Activated CD8-positive, alpha-beta memory T cell treated with anti-CD3 and anti-CD28 coated beads for 24 hours (primary cell): ENCODE measurements around the gene KCNJ12.
"Not testable (repeated sequence)": the region's sequence is repeated elsewhere in the genome, so short reads cannot be mapped to it uniquely, and the experiment has no call there.

Experiments used
- DNase-seq: peaks from one replicate; pipeline ENCODE4 v3.0.0-alpha.2; 2020

The KCNJ12 gene

GRCh38 chr17:21388066-21388465 lies 11.9 kb downstream of the KCNJ12 start:
- DNase-seq = no peak

- no peak for DNase-seq
Measured at GRCh38 chr17:21388944-21389343, 12.8 kb downstream of the KCNJ12 start.

- DNase-seq = no peak
Measured at GRCh38 chr17:21389394-21389793, 13.2 kb downstream of the KCNJ12 start.

- DNase-seq = no peak
Measured at GRCh38 chr17:21390294-21390693, 14.1 kb downstream of the KCNJ12 start.

DNA sequence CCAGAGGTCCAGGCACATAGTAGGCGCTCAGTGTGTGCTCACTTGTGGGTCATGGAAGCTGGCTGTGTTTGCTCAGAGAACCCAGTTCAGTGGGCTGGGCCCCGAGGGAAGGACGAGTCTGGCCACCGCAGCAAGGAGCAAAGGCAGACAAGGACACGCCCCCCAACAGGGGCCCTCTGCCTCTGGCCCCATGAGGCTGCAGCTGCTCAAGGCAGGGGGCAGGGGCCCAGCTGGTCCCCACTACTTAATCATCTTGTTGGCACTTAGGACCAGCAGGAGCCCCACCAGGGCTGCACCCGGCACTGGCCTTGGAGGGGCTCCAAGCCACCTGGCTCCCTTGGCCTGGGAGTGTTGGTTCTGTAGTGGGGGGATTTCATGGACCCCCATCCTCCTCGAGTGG lies 16.1 kb downstream of the KCNJ12 start:
- DNase-seq = no peak

GRCh38 chr17:21394265-21394664 lies 18.1 kb downstream of the KCNJ12 start:
- no peak for DNase-seq

- DNase-seq = no peak
Measured at GRCh38 chr17:21395764-21396163, 19.6 kb downstream of the KCNJ12 start.

DNA sequence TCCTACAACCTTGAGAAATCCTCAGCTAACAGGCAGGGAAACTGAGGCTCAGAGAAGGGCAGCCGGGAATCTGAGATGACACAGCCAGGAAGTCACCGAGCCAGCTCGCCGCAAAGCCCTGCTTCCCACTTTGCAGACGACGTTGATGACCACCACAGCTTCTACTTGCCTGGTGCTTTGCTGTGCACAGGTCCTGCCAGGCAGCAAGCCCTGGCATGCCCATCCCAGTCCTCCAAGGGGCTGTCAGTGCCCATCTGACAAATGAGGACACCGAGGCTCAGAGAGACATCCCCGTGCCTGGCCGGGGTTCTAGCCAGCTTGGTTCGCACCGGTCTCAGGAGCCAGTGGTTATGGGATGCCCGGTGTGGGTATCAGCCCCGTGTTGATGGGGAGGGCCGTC lies 20.1 kb downstream of the KCNJ12 start:
- no peak for DNase-seq

GRCh38 chr17:21397341-21398190 lies 21.4 kb downstream of the KCNJ12 start:
- DNase-seq = no peak

GRCh38 chr17:21399474-21400186 lies 23.5 kb downstream of the KCNJ12 start:
- no peak for DNase-seq

DNA sequence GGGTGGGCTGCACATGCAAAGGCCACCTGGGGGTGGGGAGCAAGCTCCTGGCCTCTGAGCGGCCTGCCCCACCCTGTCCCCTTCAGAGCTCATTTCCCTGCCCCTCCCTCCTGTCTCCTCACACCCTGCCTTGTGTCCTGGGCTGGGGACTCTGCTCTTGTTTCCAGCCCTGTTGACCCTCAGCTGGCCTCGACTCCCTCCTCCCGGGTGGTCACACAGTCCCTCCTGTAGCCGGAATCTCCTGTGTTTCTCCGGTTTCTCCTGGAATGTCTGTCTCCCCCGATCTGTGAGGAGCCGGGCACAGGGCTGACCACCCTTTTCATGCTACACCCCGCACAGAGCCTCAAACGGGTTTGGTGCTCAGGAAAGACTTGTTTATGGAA lies 24.0 kb downstream of the KCNJ12 start:
- DNase-seq = not testable (repeated sequence)

DNA sequence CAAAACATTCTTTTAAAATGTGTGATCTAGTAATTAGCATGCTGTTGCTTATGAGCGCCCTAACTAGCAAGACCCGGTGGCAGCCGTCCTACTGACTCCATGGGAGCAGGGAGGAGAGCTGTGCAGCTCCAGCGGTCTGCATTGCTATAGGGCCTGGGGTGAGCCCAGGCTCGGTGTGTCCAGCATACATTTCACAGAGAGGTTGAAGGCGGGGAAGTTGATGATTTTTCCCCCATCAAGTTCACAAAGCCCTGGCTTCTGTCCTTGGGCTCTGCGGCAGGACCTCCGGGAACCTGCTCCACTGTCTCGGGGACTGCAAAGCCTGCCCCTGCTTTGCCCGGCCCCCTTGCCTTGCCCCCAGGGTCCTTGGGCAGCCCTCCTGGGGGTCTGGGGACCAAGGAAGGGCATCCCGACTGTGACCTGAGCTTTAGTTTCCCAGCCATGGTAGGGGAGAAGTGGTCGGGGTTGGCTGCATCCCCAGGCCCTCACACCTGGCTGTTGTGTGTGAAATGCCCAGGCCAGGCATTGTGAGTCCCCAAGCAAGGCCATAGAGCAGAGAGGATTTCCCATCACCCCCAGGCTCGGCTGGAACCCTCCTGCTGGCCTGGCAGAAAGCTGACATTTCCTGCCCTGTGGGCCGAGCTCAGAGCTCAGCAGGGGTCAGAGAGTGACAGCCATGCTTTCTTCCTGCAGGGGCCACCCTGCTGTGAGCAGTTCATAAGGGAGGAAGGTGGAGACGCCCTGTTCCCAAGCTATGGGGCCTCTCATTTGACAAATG lies 24.8 kb downstream of the KCNJ12 start:
- no peak for DNase-seq

- DNase-seq = not testable (repeated sequence)
Measured at GRCh38 chr17:21402166-21402571, 26.0 kb downstream of the KCNJ12 start.

GRCh38 chr17:21402926-21403325 lies 26.8 kb downstream of the KCNJ12 start:
- not testable (repeated sequence) for DNase-seq

DNA sequence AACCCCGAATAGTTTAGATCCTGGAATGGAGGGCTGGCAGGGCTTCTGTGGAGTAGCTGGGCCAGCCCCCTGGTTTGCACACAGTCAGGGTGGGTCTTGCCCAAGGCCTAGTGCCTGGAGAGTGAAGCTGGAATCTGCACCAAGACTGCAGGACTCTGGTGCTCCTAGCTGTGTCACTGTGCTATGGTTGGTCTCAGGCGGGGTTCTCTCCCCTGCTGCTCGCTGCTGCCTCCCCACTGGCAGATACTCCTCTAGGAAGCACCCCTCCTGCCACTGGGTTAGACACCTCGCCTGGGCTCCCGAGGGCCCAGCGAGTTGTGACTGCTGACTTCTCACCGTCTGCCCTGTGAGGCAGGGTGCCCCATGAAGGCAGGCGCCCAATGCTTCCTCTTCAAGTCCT lies 27.9 kb downstream of the KCNJ12 start:
- not testable (repeated sequence) for DNase-seq

DNA sequence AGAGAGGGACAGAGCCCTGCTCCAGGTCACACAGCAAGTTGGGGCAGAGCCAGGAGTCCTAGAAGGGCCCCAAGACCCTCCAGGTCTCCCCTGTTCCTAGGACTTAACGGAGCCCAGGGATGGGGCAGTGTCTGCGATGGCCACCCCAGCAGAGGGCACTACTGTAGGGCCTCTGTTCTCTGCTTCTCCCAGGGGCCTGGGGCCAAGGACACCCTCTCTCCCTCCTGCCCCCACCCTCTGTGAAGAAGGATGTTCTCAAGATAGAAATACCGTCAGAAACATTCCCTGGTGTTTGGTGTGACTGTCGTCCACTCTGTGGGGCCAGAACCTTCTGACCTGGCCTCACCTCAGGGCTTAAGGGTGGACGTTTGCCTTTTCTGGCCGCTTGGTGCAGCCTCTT lies 28.4 kb downstream of the KCNJ12 start:
- DNase-seq = not testable (repeated sequence)

GRCh38 chr17:21404956-21405731 lies 29.0 kb downstream of the KCNJ12 start:
- not testable (repeated sequence) for DNase-seq

DNA sequence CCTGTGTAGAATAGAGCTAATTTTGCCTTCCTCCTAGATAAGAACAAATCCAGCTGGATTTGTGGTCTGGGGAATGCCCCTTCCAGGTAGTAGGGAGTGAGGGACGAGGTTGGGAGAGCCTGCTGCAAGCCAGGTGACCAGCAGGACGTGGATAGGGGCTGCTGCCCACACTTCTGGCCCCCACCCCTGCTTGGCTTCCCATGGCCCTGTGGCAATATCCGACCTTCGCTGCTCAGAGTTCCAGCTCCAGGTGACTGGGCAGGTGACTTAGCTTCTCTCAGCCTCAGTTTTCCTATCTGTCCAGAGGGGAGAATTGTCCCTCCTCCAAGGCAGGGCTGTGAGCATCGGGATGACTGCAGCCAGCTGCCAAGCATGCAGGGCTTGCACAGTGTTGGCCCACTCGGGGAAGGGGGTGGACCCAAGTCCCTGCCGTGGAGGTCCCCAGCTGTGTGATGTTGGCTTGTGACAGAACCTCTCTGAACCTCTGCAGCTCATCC lies 29.8 kb downstream of the KCNJ12 start:
- DNase-seq = not testable (repeated sequence)

- not testable (repeated sequence) for DNase-seq
Measured at GRCh38 chr17:21406616-21407404, 30.7 kb downstream of the KCNJ12 start.

DNA sequence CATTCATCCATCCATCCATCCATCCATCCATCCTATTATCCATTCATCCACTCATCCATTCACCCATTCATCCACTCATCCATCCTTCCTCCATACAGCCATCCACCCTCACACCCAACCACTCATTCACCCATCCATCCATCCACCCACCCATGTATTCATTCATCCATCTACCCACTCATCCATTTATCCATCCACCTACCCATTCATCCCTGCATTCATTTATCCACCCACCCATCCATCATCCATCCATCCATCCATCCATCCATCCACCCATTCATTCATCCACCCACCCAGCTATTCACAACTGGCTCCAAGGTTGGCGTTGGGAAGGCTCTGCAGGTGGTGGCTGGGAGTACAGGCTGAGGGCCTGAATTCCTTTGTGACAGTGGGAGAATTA lies 31.6 kb downstream of the KCNJ12 start:
- not testable (repeated sequence) for DNase-seq

DNA sequence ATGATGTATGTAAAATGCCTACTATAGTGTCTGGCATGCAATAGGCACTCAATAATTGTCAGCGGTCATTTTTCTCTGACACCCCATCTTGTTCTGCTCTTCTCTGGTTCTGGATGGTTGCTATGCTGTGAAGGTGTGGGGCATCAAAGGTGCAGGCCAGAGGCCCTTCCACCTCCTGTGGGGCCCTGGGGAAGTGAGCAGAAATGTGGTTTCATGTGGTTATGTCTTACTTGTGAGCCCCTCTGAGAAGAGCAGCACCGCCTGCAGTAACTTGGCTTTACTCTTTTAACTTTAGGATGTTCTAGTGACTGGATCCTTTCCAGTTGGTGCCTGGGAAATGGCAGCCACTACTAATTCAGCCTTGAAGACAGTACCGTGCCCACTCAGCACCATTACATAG lies 32.1 kb downstream of the KCNJ12 start:
- not testable (repeated sequence) for DNase-seq
